Eye (tissue), 1 donor: ENCODE results near the gene PIAS1.
"Not testable (repeated sequence)": the region's sequence is repeated elsewhere in the genome, so short reads cannot be mapped to it uniquely, and the experiment has no call there.

Experiments used
- DNase-seq: peaks from one replicate; pipeline ENCODE4 v3.0.0-alpha.2; 2015

PIAS1 gene

DNA sequence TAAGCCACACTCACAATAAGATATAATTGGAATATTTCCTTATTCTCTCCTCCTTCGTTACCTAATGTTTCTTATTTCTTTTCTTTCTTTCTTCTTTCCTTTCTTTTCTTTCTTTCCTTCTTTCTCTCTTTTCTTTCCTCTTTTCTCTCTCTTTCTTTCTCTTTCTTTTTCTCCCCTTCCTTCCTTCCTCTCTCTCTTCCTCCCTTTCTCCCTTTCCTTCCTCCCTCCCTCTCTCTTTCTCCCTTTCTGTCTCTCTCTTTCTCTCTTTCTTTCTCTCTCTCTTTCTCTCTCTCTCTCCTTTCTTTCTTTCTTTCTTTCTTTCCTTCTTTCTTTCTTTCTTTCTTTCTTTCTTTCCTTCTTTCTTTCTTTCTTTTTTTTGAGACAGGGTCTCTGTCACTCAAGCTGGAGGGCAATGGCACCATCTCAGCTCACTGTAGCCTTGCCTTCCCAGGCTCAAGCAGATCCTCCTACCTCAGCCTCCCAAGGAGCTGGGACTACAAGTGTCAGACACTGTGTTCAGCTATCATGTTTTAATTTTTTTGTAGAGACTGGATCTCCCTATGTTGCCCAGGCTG, 19.3 kb upstream of the PIAS1 start:
- no peak for DNase-seq

DNA sequence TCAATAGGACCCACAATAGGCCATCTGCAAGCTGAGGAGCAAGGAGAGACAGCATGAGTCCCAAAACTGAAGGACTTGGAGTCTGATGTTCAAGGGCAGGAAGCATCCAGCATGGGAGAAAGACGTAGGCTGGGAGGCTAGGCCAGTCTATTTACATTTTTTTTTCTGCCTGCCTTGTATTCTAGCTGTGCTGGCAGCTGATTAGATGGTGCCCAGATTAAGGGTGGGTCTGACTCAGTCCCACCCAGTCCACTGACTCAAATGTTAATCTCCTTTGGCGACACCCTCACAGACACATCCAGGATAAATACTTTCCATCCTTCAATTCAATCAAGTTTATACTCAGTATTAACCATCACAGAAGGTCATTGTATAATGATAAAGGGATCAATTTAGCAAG, 15.9 kb upstream of the PIAS1 start:
- DNase-seq, result no peak

DNA sequence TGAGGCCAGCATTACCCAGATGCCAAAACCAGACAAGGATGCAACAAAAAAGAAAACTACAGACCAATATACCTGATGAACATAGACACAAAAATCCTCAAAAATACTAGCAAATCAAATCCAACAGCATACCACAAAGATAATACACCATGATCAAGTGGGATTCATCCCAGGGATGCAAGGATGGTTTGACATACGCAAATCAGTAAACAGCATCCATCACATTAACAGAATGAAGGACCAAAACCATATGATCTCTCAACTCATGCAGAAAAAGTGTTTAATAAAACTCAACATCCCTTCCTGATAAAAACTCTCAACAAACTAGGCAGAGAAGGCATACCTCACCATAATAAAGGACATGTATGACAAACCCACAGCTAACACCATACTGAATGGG, 14.0 kb upstream of the PIAS1 start:
- no peak for DNase-seq

DNA sequence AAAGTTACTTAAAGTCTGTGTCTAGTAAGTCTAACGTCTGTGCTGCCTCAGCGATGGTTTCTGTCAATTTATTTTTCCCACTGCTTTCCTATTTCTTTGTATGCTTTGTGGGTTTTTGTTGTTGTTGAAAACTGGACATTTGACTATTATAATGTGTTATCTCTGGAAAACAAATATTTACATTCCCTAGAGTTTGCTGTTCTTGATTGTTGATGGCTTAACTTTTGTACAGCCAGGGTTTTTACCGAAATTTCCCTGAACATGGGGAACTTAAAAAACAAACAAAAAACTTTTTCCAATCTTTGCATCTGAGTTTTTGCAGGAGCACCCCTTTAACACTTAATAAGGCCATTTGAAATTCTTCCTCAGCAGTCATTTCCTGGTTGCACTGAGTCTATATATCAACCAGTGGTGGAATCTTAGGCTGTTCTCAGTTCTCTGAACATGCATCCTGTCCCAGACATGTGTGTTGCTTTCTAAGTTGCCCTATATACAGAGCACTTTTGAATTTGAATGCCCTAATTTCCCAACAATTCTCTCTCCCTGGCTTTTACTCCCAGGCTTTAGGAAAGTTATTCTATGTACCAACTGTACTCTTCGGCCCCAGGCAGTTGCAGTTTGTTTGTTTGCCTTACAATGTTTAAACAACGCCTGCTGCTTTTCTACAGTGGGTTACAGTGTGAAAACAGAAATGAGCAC, 11.8 kb upstream of the PIAS1 start:
- DNase-seq, result no peak

DNA sequence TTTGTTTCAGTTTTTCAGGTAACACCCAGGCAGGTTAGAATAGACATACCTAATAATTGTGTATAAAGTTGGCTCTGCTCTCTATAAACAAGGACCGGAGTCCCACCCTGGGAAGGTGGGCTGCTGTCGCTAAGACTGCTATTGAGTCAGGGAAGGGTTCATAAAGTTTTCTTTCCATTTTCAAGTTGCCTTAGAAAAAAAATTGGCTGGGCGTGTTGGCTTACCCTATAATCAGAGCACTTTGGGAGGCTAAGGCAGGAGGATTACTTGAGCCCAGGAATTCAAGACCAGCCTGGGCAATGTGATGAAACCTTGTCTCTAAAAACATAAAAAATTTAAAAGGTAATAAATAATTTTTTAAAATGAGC, 11.3 kb upstream of the PIAS1 start:
- DNase-seq, result no peak

DNA sequence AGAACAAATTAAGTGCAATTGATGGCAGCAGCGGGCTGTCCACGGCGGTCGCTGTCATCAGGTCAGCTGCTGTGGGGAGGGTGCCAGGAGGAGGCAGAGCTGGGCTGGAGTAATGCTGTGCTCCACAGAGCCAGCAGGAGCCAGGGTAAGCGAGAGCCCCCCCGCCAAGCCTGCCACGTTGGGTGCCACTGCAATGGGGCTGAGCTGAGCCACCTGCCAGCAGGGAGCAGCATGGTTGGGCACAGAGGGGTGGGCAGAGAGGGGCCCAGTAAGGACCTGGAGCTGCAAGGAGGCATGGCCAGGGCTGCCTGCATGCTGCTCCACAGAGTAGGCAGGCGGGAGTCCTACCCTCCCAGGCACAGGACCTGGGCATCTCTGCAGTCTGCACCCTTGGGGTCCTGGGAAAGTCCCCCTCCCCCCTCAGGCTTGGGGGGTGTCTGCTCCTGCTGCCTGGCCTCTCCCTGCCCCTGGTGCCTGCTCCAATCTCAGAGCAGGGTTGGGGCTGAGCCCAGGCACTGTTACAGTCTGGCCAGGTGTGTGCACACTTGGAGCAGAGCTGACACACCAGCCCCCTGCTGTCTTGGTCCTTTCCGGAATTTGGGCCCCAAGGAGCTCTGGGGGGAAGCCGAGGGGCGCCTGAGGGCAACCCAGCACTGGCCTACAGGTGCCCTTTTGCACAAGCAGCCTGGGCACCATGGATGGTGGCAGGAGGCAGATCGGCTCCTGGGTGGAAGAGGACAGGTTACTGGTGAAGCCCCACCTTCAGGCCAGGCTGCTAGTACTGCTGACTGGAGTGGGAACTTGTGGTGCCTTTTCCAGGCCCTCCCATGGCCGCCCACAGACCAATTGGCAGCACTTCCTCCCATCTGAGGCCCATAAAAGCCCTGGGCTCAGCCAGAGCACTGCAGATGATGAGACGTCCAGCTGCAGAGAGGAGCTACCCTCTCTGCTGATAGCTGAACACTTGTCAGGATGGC, 8.5 kb upstream of the PIAS1 start:
- DNase-seq, result no peak

DNA sequence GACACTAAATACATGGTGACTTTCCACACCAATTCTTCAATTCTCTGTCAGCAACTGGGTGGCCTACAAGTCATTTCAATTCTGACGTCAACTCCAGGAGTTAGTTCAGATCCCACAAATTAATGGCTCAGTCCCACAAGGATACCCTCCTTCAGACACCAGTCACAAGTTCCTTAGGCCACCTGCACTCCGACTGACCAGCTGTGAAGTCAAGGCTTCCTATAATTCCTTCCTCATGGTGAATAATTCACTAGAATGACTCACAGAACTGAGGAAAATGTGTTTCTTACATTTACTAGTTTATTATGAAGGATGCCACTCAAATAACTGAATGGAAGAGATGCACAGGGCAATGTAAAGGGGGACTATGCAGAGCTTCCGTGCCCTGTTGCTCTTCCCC, 6.3 kb upstream of the PIAS1 start:
- no peak for DNase-seq

DNA sequence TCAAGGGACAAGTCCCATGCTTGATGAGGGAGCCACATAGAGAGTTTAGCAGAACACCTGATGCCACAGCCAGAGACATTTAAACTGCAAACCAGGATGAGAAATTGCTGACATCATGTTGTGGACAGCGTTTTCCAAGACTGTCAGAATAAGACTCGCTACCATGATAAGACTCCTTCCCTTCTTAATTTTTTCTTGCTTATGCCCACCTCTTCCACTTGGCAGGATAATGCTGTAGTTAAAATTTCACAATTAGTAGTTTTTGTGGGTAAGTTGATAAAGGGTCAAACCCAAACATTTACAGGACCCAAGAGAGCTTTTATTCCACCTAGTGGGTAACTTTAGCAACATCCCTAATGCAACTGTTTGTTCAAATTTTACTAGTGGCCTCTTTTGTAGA, 3.0 kb upstream of the PIAS1 start:
- no peak for DNase-seq

DNA sequence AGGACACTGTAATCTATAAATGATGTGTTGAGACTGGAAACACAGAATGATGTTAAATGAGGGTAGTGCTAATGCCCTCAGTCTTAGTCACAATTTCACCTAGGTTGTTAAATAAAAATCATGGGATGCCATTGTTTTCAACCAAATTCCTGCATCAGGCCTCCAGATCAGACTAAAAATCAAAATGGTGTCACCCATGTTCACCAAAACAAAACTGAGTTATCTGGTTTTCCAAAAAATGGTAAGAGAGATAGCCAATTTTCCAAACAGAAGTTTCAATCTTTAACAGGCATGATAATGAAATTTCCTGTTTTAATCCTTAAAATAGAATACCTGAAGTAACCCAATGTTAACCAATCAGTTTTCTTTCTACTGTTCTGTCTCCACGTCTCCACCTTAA, 2.2 kb upstream of the PIAS1 start:
- DNase-seq, result no peak

DNA sequence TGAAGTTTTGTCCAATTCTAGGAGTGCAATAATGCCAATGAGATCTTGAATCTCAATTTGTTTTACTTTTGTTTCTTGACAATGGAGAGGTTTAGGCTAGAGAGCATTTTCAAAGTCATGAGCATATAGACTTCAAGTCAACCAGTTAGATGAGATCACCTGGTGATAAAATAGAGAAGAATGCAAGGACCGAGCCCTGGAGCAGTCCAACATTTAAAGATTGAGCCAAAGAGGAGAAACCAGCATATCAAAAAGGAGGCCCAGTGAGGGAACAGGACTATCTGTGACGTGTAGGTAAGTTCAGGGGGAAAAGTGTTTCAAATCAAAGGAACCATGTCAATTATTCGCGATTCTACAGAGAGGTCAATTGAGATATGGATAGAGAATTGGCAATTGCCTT, 1.7 kb upstream of the PIAS1 start:
- DNase-seq, result no peak

DNA sequence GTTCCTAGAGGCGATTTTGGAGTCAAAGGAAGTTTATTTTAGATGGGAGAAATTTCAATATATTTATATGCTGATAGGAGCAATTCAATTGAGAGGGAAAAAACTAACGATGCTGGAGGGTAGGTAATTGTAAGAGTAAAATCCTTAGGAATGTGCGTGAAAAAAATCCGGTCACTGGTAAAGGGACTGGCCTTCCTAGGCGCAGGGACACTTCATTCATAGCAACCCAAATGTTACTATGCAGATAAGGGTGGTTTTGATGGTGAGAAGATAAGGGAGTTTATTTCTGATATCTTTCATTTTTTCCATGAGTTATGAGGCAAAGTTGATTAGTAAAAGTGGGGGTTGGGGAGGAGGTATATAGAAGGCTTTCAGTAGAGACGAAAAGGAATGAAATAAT, 1.1 kb upstream of the PIAS1 start:
- DNase-seq, result no peak

DNA sequence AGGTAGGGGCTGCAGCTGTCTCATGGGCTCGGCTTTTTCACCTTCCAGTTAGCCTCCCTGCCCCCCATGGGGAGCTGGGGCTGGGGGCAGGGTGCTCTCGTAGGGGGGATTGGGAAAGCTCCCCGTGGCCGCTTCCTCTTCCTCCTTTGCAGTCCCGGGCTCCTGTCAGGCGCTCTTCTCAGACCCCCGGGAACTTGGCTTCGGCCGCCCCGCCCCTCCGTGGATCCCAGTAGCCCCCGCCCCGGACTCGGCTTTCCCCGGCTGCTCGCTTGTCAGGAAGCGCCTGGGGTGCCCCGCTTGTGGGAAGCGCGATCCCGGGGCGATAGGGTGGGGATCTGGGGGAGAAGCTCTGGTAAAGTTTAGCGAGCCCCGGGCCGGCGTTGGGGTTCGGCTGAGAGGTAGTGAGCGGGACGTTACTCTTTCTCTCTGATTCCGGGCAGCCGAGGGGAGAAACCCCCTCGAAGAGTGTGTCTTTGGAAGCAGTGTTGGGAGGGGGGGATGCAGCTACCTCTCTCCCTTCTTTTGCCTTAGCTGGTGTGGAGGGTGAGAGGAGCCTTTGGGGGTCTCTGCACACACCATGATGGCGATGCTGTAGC, 611 bp downstream of the PIAS1 start:
- peak; percentile 92 for DNase-seq

DNA sequence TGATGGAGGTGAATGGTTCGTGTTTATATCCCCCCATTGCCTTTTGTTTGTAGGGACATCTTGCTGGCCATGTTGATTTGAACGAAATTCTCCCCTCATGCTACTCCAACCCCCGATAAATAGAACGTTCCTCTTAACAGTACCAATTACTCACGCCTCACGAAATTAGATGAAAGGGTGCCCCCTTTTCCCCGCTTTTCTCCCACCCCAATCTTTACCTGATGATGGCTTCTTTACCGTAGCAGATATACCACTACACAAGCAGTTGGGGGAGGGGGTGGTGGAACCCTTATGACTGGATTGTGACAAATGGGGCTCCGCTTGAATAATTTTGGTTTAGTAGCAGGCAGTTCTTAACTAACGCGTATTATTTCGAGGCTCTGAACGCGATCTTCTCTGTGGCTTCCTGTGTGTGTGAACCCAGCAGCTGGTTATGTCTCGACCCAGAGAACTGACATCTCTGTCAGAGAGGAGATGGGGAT, 1.1 kb downstream of the PIAS1 start:
- peak; percentile 82 for DNase-seq

DNA sequence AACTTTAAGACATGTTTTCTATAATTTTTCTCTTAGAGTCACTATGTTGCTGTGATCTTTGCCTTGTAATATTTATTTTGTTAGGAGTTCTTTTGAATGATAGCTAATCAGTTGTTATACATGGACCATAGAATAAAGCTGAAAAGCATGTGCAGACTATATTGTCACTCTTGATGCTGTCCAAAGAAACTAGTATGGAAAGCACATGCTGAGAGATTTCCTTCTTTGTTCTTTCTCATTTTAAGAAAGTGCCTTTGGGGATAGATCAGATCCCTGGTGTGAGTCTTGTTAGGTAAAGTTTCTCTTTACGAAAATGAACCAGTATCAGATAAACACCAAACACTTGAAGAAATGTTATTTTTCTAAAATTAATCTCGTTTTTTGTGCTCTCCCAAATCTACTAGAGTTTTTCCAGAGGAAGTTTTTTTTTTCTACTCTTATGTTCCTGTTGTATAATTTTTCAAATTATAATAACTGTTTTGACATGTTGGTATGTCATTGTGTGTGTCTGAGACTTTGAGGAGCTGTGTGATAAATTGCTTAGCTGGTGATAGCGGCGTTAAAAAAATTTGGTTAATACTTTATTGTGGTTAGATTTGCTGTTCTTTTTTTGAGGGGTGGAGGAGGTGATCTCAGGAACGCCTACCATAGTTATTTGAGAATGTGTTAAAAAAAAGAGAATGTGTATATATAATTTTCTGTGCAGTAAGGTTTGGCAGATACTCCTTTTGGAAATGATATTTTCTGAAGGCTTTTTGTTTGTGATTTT, 2.2 kb downstream of the PIAS1 start:
- peak; percentile 39 for DNase-seq

DNA sequence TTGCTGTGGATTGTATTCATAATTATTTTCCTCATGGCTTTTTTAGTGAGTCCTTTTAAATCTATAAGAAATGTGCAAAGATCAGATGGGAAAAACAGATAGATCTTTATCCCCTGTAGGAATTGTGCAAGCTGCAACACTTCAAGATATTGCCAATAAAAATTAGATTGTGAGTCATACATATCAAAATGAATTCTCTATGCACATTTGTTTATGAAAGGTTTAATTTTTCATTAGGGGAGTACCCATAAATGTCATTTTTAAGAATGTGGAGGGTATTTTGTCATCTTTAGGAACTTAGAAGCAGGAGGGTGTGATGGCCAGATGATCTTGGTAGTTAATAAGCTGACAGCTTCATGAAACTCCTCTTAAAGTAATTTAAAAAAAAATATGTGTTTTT, 2.9 kb downstream of the PIAS1 start:
- no peak for DNase-seq

DNA sequence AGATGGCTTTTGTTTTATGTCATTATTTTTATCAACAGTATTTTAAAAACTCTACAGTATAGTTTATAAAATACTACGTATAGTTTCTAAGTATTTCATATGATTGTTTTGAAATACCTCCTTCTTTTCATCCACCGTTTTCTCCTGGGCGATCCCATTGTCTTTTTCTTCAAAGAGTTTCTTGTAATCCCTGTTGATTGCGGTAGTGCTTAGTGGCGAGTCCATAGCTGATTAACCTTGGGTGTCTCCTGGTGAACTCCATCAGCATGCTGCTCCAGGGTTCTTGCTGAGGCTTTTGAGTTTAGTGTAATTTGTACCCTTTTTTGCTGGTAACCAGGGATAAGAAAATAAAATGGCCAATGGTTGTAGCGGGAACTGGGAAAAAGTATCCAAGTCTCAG, 3.6 kb downstream of the PIAS1 start:
- DNase-seq, result peak; percentile 24

DNA sequence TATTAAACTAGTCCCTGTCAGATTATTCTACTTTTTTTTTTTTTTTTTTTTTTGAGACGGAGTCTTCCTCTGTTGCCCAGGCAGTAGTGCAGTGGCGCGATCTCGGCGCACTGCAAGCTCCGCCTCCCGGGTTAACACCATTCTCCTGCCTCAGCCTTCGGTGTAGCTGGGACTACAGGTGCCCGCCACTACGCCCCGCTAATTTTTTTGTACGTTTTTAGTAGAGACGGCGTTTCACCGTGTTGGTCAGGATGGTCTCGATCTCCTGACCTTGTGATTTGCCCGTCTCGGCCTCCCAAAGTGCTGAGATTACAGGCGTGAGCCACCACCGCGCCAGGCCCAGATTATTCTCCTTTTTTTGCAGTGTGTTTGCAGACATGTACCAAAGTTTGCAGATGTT, 4.9 kb downstream of the PIAS1 start:
- DNase-seq, result not testable (repeated sequence)

DNA sequence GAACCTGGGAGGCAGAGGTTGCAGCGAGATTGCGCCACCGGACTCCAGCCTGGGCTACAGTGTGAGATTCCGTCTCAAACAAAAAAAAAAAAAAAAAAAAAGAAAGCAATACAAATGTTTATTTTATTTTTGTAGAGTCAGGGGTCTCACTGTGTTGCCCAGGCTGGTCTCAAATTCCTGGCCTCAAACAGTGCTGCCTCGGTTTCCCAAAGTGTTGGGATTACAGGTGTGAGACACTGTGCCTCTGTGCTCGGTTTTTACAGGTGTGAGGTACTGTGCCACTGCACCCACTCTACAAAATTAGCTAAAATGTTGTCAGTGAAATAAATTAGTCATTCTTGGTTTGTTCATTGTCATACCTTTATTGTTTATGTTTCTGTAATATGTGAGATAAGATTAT, 5.5 kb downstream of the PIAS1 start:
- DNase-seq, result no peak

DNA sequence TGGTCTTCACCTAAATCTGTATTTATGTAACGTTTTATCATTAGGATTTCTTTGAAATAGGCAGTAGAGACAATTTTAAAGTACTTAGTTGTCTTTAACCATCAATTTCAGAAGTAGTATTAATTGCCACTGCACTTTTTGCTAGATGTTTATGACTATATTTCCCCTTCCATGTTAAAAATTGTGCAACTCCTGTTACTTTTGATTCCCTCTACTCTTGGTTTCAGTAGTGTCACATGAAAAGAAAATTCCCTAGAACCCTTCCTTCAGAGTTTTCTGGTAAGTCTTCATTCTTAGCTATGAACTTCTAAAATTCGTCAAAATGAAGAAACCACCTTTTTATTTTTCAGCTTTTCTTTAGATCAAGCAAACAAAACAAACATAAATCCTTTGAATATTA, 7.1 kb downstream of the PIAS1 start:
- no peak for DNase-seq

DNA sequence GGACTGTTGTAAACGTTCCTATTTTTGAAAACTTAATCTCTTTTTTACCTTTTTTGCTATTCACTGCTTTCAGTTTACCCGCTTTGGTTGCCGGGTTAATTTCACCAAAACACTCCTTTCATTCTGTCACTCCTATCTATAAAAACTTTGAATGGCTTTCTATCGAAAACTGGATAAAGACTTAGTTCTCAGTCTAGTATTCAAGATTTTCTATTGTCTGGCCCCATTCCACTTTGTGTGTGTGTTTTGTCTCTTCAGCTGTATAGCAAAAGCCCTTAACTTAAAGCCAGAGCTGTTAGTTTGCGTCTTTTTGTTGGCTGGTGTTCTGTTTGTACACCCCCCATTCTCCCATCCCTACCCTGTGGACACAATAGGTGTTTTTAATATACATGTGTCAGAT, 7.5 kb downstream of the PIAS1 start:
- no peak for DNase-seq

DNA sequence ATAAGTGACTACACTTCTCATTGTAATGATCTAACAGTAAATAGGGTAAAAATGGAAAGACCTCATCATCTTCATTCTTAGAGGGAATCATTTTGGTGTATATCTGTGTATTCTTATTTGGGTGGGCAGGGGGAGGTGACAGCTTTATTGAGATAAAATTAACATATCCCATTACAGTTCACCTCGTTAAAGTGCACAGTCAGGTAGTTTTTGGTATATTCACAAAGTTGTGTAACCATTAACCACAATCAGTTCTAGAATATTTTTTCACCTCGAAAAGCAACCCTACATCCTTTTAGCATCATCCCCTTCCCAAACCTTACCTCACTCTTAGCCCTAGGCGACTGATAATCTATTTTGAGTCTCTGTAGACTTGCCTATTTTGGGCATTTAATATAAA, 8.1 kb downstream of the PIAS1 start:
- no peak for DNase-seq

DNA sequence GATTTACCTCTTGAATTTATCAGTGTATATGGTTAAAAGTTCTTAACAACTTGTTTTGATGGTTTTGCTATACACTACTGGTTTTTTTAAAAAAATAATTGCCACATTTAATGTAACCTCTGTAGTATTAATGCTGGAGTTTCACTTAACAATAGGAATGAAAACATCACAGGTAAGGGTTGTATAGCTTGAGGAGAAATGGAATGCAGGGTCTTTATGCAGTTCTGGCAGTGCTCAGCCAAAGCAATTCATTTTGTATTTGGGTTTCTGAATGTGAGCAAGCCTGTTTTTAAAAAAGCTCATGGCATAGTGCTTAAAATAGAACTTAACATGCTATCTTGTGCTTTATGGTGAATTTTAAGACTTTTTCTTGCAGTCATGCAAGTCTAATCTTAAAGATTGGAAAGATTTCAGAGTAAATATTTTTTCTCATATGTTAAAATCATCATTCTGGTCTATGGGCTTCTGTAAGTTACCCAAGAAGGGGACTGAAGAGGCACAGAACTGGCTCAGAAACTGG, 8.9 kb downstream of the PIAS1 start:
- DNase-seq, result no peak
